Measurements from ENCODE around the gene ZNF211. TPM values are rescaled to one million over a fixed set of nuclear protein-coding genes. Genes with fewer than 3 reads are reported as not detected.

The ZNF211 gene
- 10 to 100 TPM in 1 of 3 donors, 1 to 10 TPM in 2; 7.9 to 16.3 (median 9.4) TPM for total RNA-seq
- long read RNA-seq, donor 1, transcript ZNF211-201 (4 exons, 2,440 nt): major isoform, 5 of 19 reads
- long read RNA-seq, donor 1, partial matches to known transcripts: 5 of 19 reads
- long read RNA-seq, donor 1, other reads (novel, unspliced or antisense): 6 of 19 reads
- long read RNA-seq, donor 2, partial matches to known transcripts: 0 of 3 reads
- long read RNA-seq, donor 2, other reads (novel, unspliced or antisense): 1 of 3 reads

DNA sequence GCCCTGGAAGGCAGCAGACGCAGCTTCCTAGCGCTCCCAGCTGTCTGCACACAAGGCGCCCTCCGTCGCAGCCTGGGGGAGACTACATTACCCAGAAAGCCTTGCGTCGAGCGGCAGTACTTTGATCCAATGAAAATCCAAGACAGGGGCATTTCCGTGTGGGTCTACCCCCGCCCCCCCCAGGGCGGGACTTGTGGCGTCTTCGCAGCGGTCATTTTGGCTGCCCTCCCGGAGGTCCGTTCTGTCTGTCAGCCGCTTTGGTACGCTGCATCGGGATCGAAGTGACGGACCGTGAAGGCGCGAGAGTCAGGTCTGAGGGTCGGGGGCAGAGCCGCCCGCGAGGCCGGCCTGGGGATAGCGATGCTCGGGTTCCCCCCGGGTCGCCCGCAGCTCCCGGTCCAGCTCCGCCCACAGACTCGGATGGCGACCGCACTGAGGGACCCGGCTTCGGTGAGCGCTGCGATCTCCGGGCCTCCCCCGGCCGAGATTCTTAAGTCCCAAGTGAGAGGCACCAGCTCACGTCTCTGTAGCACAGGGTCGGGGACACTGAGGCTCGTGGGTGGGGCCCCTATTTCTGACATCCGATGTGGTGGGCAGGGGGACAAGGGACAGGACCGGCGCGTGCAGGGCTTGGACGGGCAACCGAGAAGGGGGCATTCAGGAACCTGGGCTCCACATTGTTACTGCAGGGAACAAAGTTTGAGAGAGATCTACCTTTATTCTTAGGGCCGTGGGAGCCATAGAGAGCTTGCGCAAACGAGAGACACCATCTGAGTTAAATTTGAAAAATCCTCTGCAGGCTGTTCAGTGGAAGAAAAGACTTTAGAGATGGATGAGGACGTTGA is at the start of gene ZNF211:
Gene ZNF211 (plus strand): TSS at position 182 of the 845 bp plus-strand sequence. CDS start 179 bp downstream, at position 361.
- H3K4me1 ChIP-seq (ENCODE audit: low read depth): no peaks in the 10 kb centered on the region
- TF ChIP-seq, protein P1, sequence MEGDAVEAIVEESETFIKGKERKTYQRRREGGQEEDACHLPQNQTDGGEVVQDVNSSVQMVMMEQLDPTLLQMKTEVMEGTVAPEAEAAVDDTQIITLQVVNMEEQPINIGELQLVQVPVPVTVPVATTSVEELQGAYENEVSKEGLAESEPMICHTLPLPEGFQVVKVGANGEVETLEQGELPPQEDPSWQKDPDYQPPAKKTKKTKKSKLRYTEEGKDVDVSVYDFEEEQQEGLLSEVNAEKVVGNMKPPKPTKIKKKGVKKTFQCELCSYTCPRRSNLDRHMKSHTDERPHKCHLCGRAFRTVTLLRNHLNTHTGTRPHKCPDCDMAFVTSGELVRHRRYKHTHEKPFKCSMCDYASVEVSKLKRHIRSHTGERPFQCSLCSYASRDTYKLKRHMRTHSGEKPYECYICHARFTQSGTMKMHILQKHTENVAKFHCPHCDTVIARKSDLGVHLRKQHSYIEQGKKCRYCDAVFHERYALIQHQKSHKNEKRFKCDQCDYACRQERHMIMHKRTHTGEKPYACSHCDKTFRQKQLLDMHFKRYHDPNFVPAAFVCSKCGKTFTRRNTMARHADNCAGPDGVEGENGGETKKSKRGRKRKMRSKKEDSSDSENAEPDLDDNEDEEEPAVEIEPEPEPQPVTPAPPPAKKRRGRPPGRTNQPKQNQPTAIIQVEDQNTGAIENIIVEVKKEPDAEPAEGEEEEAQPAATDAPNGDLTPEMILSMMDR (IDR thresholded peaks at IDR 0.05): no peak
- peak; percentile 93 to 98 (median 93) for DNase-seq
- intact Hi-C loops (cut with DNase I, micrococcal nuclease): no loop called here
- peaks cover 38% of the 10 kb centered on the region for H3K9me3 ChIP-seq
- no peaks in the 10 kb centered on the region for H3K36me3 ChIP-seq (ENCODE audit: low read depth)
- peak; percentile 100 for ATAC-seq
- H3K4me3 ChIP-seq: peak within 1 kb of the TSS; percentile 73

DNA sequence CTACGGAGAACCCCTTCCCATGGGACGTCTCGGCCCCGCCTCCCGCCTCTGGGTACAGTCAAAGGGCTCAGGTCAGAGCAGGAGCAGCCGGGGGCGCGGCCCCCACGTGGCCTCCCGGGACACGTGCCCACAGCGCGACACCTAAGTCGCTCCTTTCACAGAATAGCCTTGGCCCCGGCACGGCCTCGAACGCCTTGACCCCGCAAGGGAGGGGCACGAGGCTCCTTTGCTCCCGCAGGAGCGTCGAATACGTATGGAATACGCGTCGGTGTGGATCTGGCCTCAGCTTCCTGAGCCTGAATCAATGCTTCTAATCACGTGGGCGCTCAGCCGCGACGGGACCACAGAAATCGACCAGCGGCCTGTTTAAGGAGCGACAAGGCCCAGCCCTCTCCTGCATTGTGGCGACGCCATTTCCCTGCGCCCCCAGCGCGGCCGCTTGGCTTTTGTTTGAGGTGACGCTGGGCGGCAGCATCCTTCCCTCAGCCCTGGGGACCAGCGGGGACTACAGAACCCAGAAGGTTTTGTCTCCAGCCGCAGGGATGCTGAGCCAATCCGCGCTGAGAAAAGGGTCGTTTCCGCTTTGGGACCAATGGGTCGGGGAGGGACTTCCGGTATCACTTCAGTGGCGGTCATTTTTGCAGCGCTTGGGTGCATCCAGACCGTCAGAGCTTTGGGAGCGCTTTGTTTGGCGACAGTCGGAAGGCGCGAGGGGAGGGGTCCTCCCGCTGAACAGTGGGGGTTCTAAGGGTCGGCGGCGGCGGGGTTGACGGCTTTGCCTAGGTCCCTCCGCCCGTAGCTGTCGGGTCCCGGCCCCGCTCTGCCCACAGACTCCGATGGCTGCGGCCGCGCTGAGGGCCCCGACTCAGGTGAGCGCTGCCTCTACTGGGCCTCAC is 49.2 kb upstream of the ZNF211 start, which contains the start of gene ZIK1:
Gene ZIK1 (plus strand): TSS at position 625 of the 896 bp plus-strand sequence. CDS start 212 bp downstream, at position 837.
- intact Hi-C loops (cut with DNase I, micrococcal nuclease): no loop called here
- no peak within 1 kb of the TSS for H3K4me3 ChIP-seq
- DNase-seq (peak; percentile 77 to 91 (median 87)), ATAC-seq (peak; percentile 86)
- no peaks in the 10 kb centered on the region for H3K4me1 ChIP-seq (ENCODE audit: low read depth)
- H3K36me3 ChIP-seq (ENCODE audit: low read depth): peaks cover 3% of the 10 kb centered on the region
- H3K9me3 ChIP-seq: peaks cover 50% of the 10 kb centered on the region
- TF ChIP-seq, protein P1 (IDR thresholded peaks at IDR 0.05): no peak

DNA sequence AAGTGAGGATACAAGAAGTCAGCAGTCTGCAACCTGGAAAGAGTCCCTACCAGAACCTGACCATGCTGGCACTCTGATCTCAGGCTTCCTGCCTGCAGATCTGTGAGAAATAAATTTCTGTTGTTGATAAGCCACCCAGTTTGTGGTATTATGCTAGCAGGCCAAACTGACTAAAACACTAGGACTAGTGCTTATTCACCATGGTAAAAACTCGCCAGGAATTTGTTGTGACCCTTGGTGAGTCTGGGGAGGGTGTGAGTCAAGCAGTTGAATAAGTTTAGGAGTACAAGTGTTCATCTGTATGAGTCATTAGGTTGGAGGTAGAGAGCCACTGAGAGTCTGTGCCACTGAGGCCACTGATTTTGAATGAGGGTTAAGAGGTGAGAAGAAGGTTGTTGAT is 45.4 kb upstream of the ZNF211 start:
- no peaks in the 10 kb centered on the region for H3K36me3 ChIP-seq (ENCODE audit: low read depth)
- intact Hi-C loops (cut with DNase I, micrococcal nuclease): no loop called here
- TF ChIP-seq, protein P1 (IDR thresholded peaks at IDR 0.05): no peak
- no peak overlapping the region for H3K4me3 ChIP-seq
- DNase-seq (no peak), ATAC-seq (no peak)
- H3K9me3 ChIP-seq: peaks cover 84% of the 10 kb centered on the region
- no peaks in the 10 kb centered on the region for H3K4me1 ChIP-seq (ENCODE audit: low read depth)

DNA sequence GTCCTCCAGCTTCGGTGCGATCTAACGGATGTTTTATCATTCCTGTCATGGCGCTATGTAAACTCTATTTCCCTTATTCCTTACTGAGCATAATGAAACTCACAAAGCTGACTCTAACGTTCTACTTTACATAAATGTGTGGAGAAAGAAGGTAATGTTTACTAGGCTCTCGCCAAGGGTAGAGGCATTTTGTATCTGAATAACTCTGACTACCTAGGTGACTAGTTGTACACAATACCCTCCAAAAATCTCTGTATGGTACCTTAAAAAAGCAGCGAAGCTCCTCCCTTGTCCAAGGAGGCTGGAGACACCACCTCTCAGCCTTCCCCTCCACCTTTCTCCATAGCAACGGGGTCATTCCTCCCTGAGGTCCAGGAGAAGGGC is 33.6 kb upstream of the ZNF211 start:
- intact Hi-C loops (cut with DNase I, micrococcal nuclease): no loop called here
- Histone ChIP-seq H3K9me3 (peaks cover 35% of the 10 kb centered on the region), H3K4me1 (ENCODE audit: low read depth) (peaks cover 8% of the 10 kb centered on the region), H3K4me3 (peak overlapping the region; percentile 31), H3K36me3 (ENCODE audit: low read depth) (no peaks in the 10 kb centered on the region)
- no peak for ATAC-seq
- no peak for DNase-seq
- TF ChIP-seq, protein P1 (IDR thresholded peaks at IDR 0.05): no peak

DNA sequence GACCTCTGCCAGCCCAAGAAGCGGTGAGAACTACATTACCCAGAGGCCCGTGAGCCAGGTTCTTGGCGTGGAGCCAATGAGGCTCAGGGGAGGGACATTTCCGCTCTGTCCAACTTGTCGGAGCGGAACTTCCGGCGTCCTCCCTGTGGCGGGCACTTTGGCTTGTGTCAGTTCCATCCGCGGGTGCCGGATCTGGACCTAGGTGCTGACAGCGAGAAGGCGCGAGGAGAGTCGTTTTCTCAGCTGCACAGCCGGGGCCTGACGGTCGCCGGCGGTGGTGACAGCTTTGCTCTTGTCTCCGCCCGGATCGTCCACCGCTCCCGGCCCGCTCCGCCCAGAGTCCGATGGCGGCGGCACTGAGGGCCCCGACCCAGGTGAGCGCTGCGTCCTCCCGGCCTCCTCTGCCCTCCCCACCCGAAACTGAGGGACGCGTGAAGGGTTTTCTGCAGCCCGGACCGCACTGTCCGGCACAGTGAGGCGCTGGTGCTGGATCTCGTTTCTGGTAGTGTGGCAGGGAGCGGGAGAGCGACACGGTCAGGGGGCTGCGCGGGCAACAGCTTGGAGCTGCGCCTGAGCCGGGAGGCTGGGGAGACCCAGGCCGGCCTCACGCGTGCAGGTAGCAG is 33.1 kb upstream of the ZNF211 start, which contains the start of gene ZNF530:
Gene ZNF530 (plus strand): TSS at position 125 of the 623 bp plus-strand sequence. CDS start 4,461 bp downstream, outside the sequence.
- H3K4me1 ChIP-seq (ENCODE audit: low read depth): peaks cover 8% of the 10 kb centered on the region
- ATAC-seq: peak; percentile 100
- H3K4me3 ChIP-seq: peak within 1 kb of the TSS; percentile 31
- no peaks in the 10 kb centered on the region for H3K36me3 ChIP-seq (ENCODE audit: low read depth)
- DNase-seq: peak; percentile 93 to 94 (median 94)
- TF ChIP-seq, protein P1 (IDR thresholded peaks at IDR 0.05): no peak
- intact Hi-C loops (cut with DNase I, micrococcal nuclease): no loop called here
- peaks cover 38% of the 10 kb centered on the region for H3K9me3 ChIP-seq
